WTC11 (cell line): Measurements from ENCODE around the gene DLG1.

Experiments
- ATF1 ChIP-seq: sonication (generic); formaldehyde crosslinking; IDR thresholded peaks from 2 replicates; pipeline ENCODE4 v1.8.1; 2023; ENCODE audit warnings: mild to moderate bottlenecking, moderate library complexity, missing genetic modification reagents
- CREB1 ChIP-seq: sonication (generic); formaldehyde crosslinking; IDR thresholded peaks from 2 replicates; pipeline ENCODE4 v1.8.0; 2023; ENCODE audit warnings: mild to moderate bottlenecking, missing genetic modification reagents
- CREM ChIP-seq: sonication (generic); formaldehyde crosslinking; IDR thresholded peaks from 2 replicates; pipeline ENCODE4 v1.8.1; 2022; ENCODE audit warnings: mild to moderate bottlenecking, missing genetic modification reagents, moderate library complexity
- ELF4 ChIP-seq: sonication (generic); formaldehyde crosslinking; IDR thresholded peaks from 2 replicates; pipeline ENCODE4 v1.8.1; 2022; ENCODE audit warnings: low read depth, mild to moderate bottlenecking, moderate library complexity, missing genetic modification reagents
- NR3C1 ChIP-seq: sonication (generic); formaldehyde crosslinking; conservative IDR thresholded peaks from 2 replicates; pipeline ENCODE4 v1.8.1; 2023; ENCODE audit warnings: low read depth, mild to moderate bottlenecking, missing genetic modification reagents
- TEAD4 ChIP-seq: sonication (generic); formaldehyde crosslinking; IDR thresholded peaks from 2 replicates; pipeline ENCODE4 v1.8.0; 2022; ENCODE audit warnings: mild to moderate bottlenecking, missing genetic modification reagents
- TP53 ChIP-seq: sonication (generic); formaldehyde crosslinking; IDR thresholded peaks from 2 replicates; pipeline ENCODE4 v1.8.1; 2023; ENCODE audit warnings: mild to moderate bottlenecking, missing genetic modification reagents
- TF ChIP-seq, protein P1 (sequence below): fragments of 200-600 bp; IDR thresholded peaks from 2 replicates; pipeline ENCODE4 v1.8.0; 2022; ENCODE audit warnings: antibody characterized with exemption
- TF ChIP-seq, protein P2 (sequence below): sonication (generic); formaldehyde crosslinking; IDR thresholded peaks from 2 replicates; pipeline ENCODE4 v1.8.0; 2022; ENCODE audit warnings: mild to moderate bottlenecking, missing genetic modification reagents
- TF ChIP-seq, protein P3 (sequence below): sonication (generic); formaldehyde crosslinking; IDR thresholded peaks from 2 replicates; pipeline ENCODE4 v1.8.0; 2022; ENCODE audit warnings: mild to moderate bottlenecking, missing genetic modification reagents
- TF ChIP-seq, protein P4 (sequence below): sonication (generic); formaldehyde crosslinking; IDR thresholded peaks from 2 replicates; pipeline ENCODE4 v1.8.1; 2022; ENCODE audit warnings: missing genetic modification reagents, borderline replicate concordance
- TF ChIP-seq, protein P5 (sequence below): sonication (generic); formaldehyde crosslinking; IDR thresholded peaks from 2 replicates; pipeline ENCODE4 v1.8.1; 2022; ENCODE audit warnings: low read depth, mild to moderate bottlenecking, moderate library complexity, missing genetic modification reagents, borderline replicate concordance
- TF ChIP-seq, protein P6 (sequence below): sonication (generic); formaldehyde crosslinking; IDR thresholded peaks from 2 replicates; pipeline ENCODE4 v1.8.0; 2022; ENCODE audit warnings: missing genetic modification reagents
- TF ChIP-seq, protein P7 (sequence below): sonication (generic); formaldehyde crosslinking; IDR thresholded peaks from 2 replicates; pipeline ENCODE4 v1.8.1; 2022; ENCODE audit warnings: low read depth, missing genetic modification reagents, borderline replicate concordance

DNA sequence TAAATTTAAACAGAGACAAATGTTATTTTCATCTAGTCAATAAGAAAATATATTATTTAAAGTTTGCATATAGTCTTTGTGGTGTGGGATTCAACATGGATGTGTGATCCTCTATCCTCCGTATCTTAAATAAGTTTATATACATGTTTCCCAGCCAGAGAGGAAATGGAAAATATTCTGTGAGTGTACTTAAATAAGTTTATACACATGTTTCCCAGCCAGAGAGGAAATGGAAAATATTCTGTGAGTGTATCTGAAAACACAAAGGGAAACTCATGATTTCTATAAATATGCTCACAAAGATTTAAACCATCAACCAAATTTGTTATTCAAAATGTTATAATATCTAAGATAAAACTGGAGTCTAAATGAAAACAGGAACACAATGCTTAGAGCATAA lies 158.8 kb downstream of the DLG1 start:
- TF ChIP-seq CREB1 (CRISPR knock-in tag) (no peak), TEAD4 (CRISPR knock-in tag) (no peak), NR3C1 (no peak), ATF1 (no peak), CREM (no peak), TP53 (CRISPR knock-in tag) (no peak), ELF4 (CRISPR knock-in tag) (no peak)
- TF ChIP-seq, protein P1, sequence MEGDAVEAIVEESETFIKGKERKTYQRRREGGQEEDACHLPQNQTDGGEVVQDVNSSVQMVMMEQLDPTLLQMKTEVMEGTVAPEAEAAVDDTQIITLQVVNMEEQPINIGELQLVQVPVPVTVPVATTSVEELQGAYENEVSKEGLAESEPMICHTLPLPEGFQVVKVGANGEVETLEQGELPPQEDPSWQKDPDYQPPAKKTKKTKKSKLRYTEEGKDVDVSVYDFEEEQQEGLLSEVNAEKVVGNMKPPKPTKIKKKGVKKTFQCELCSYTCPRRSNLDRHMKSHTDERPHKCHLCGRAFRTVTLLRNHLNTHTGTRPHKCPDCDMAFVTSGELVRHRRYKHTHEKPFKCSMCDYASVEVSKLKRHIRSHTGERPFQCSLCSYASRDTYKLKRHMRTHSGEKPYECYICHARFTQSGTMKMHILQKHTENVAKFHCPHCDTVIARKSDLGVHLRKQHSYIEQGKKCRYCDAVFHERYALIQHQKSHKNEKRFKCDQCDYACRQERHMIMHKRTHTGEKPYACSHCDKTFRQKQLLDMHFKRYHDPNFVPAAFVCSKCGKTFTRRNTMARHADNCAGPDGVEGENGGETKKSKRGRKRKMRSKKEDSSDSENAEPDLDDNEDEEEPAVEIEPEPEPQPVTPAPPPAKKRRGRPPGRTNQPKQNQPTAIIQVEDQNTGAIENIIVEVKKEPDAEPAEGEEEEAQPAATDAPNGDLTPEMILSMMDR: no peak
- TF ChIP-seq, protein P2, sequence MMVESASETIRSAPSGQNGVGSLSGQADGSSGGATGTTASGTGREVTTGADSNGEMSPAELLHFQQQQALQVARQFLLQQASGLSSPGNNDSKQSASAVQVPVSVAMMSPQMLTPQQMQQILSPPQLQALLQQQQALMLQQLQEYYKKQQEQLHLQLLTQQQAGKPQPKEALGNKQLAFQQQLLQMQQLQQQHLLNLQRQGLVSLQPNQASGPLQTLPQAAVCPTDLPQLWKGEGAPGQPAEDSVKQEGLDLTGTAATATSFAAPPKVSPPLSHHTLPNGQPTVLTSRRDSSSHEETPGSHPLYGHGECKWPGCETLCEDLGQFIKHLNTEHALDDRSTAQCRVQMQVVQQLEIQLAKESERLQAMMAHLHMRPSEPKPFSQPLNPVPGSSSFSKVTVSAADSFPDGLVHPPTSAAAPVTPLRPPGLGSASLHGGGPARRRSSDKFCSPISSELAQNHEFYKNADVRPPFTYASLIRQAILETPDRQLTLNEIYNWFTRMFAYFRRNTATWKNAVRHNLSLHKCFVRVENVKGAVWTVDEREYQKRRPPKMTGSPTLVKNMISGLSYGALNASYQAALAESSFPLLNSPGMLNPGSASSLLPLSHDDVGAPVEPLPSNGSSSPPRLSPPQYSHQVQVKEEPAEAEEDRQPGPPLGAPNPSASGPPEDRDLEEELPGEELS (CRISPR knock-in tag): no peak
- TF ChIP-seq, protein P3, sequence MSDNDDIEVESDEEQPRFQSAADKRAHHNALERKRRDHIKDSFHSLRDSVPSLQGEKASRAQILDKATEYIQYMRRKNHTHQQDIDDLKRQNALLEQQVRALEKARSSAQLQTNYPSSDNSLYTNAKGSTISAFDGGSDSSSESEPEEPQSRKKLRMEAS (CRISPR knock-in tag): no peak
- TF ChIP-seq, protein P4, sequence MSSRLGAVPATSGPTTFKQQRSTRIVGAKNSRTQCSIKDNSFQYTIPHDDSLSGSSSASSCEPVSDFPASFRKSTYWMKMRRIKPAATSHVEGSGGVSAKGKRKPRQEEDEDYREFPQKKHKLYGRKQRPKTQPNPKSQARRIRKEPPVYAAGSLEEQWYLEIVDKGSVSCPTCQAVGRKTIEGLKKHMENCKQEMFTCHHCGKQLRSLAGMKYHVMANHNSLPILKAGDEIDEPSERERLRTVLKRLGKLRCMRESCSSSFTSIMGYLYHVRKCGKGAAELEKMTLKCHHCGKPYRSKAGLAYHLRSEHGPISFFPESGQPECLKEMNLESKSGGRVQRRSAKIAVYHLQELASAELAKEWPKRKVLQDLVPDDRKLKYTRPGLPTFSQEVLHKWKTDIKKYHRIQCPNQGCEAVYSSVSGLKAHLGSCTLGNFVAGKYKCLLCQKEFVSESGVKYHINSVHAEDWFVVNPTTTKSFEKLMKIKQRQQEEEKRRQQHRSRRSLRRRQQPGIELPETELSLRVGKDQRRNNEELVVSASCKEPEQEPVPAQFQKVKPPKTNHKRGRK: no peak
- TF ChIP-seq, protein P5, sequence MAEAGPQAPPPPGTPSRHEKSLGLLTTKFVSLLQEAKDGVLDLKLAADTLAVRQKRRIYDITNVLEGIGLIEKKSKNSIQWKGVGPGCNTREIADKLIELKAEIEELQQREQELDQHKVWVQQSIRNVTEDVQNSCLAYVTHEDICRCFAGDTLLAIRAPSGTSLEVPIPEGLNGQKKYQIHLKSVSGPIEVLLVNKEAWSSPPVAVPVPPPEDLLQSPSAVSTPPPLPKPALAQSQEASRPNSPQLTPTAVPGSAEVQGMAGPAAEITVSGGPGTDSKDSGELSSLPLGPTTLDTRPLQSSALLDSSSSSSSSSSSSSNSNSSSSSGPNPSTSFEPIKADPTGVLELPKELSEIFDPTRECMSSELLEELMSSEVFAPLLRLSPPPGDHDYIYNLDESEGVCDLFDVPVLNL (CRISPR knock-in tag): no peak
- TF ChIP-seq, protein P6, sequence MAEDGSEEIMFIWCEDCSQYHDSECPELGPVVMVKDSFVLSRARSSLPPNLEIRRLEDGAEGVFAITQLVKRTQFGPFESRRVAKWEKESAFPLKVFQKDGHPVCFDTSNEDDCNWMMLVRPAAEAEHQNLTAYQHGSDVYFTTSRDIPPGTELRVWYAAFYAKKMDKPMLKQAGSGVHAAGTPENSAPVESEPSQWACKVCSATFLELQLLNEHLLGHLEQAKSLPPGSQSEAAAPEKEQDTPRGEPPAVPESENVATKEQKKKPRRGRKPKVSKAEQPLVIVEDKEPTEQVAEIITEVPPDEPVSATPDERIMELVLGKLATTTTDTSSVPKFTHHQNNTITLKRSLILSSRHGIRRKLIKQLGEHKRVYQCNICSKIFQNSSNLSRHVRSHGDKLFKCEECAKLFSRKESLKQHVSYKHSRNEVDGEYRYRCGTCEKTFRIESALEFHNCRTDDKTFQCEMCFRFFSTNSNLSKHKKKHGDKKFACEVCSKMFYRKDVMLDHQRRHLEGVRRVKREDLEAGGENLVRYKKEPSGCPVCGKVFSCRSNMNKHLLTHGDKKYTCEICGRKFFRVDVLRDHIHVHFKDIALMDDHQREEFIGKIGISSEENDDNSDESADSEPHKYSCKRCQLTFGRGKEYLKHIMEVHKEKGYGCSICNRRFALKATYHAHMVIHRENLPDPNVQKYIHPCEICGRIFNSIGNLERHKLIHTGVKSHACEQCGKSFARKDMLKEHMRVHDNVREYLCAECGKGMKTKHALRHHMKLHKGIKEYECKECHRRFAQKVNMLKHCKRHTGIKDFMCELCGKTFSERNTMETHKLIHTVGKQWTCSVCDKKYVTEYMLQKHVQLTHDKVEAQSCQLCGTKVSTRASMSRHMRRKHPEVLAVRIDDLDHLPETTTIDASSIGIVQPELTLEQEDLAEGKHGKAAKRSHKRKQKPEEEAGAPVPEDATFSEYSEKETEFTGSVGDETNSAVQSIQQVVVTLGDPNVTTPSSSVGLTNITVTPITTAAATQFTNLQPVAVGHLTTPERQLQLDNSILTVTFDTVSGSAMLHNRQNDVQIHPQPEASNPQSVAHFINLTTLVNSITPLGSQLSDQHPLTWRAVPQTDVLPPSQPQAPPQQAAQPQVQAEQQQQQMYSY (CRISPR knock-in tag): no peak
- TF ChIP-seq, protein P7, sequence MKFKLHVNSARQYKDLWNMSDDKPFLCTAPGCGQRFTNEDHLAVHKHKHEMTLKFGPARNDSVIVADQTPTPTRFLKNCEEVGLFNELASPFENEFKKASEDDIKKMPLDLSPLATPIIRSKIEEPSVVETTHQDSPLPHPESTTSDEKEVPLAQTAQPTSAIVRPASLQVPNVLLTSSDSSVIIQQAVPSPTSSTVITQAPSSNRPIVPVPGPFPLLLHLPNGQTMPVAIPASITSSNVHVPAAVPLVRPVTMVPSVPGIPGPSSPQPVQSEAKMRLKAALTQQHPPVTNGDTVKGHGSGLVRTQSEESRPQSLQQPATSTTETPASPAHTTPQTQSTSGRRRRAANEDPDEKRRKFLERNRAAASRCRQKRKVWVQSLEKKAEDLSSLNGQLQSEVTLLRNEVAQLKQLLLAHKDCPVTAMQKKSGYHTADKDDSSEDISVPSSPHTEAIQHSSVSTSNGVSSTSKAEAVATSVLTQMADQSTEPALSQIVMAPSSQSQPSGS (CRISPR knock-in tag): no peak
